Measurements from ENCODE around the gene PRKG1.

- TF ChIP-seq POLR2A (IDR thresholded peaks at IDR 0.05) (no peak), CTCF (IDR thresholded peaks at IDR 0.05) (no peak)
Observed at GRCh38 chr10:51117053-51117660, 42.9 kb downstream of the PRKG1 start.
